ENCODE data around the gene ZNF3.
A peak's percentile ranks its signal among the peaks of the same experiment; 100 is the strongest.

ZNF3 gene

Small RNAs within 50 kb of the gene (microRNA-seq; reads per million reads assigned to microRNA genes)
- gene MIR106B = 15,699 reads per million, percentile 99 among the genes with 10 or more reads in this experiment
- 5,207 reads per million, percentile 96 among the genes with 10 or more reads in this experiment for gene MIR25
- 15,651 reads per million, percentile 99 among the genes with 10 or more reads in this experiment for gene MIR93
